GM23248 (cell line): ENCODE results near the gene ARHGAP44. TPM values are rescaled to one million over a fixed set of nuclear protein-coding genes. Genes with fewer than 3 reads are reported as not detected.

ENCODE experiments used
- DNase-seq: peaks from one replicate; pipeline ENCODE4 v3.0.0-alpha.2; 2015
- H2AFZ ChIP-seq: fragments of 200-600 bp; sonication (generic); 2 replicates; pipeline ENCODE4 v1.6.1; 2016; ENCODE audit warnings: antibody characterized with exemption
- H3F3A ChIP-seq: fragments of 200-600 bp; sonication (generic); 2 replicates; pipeline ENCODE4 v1.6.1; 2016; ENCODE audit warnings: mild to moderate bottlenecking, antibody characterized with exemption, mixed run types; ENCODE audit not compliant: insufficient read depth
- H3K27ac ChIP-seq: fragments of 200-600 bp; sonication (generic); 2 replicates; pipeline ENCODE4 v1.5.1; 2016; ENCODE audit warnings: mild to moderate bottlenecking
- H3K27me3 ChIP-seq: fragments of 200-600 bp; sonication (generic); replicated peaks from 2 replicates; pipeline ENCODE4 v1.6.1; 2016; ENCODE audit warnings: mild to moderate bottlenecking; ENCODE audit not compliant: insufficient read depth
- H3K36me3 ChIP-seq: fragments of 200-600 bp; sonication (generic); 2 replicates; pipeline ENCODE4 v1.6.1; 2016; ENCODE audit warnings: low read depth, mild to moderate bottlenecking
- H3K4me1 ChIP-seq: fragments of 200-600 bp; sonication (generic); 2 replicates; pipeline ENCODE4 v1.6.1; 2016; ENCODE audit warnings: mild to moderate bottlenecking; ENCODE audit not compliant: insufficient read depth
- H3K4me2 ChIP-seq: fragments of 200-600 bp; sonication (generic); one replicate; pipeline ENCODE4 v1.6.1; 2016; ENCODE audit warnings: mild to moderate bottlenecking; ENCODE audit not compliant: unreplicated experiment
- H3K4me3 ChIP-seq: fragments of 200-600 bp; sonication (generic); 2 replicates; pipeline ENCODE4 v1.5.1; 2016; ENCODE audit warnings: mild to moderate bottlenecking
- H3K79me2 ChIP-seq: fragments of 200-600 bp; sonication (generic); 2 replicates; pipeline ENCODE4 v1.6.1; 2016; ENCODE audit warnings: mild to moderate bottlenecking; ENCODE audit not compliant: insufficient read depth
- H3K9ac ChIP-seq: fragments of 200-600 bp; sonication (generic); 2 replicates; pipeline ENCODE4 v1.6.1; 2016; ENCODE audit warnings: mild to moderate bottlenecking
- H3K9me2 ChIP-seq: fragments of 200-600 bp; sonication (generic); 2 replicates; pipeline ENCODE4 v1.6.1; 2016; ENCODE audit warnings: mixed run types, mild to moderate bottlenecking, moderate library complexity; ENCODE audit not compliant: insufficient read depth
- H3K9me3 ChIP-seq: fragments of 200-600 bp; sonication (generic); one replicate; pipeline ENCODE4 v1.6.1; 2017; ENCODE audit warnings: low read depth
- H4K20me1 ChIP-seq: fragments of 200-600 bp; sonication (generic); 2 replicates; pipeline ENCODE4 v1.6.0; 2016; ENCODE audit not compliant: insufficient read depth
- EZH2 ChIP-seq: fragments of 200-600 bp; sonication (generic); IDR thresholded peaks from 2 replicates; pipeline ENCODE4 v1.6.1; 2018; ENCODE audit warnings: antibody characterized with exemption, mild to moderate bottlenecking; ENCODE audit not compliant: insufficient read depth, poor library complexity, severe bottlenecking
- EZH2phosphoT487 ChIP-seq: fragments of 200-600 bp; sonication (generic); IDR thresholded peaks from 2 replicates; pipeline ENCODE4 v1.6.1; 2018; ENCODE audit warnings: antibody characterized with exemption, moderate library complexity, mild to moderate bottlenecking, low read depth; ENCODE audit not compliant: insufficient read depth
- WGBS, 2 experiments: methylation state at CpG; one replicate each; pipeline ENCODE4 v1.1.6; 2015 to 2017; ENCODE audit warnings: low lambda C conversion rate in 2 of 2, low coverage in 1 of 2; ENCODE audit errors: missing lambda C conversion rate in 2 of 2; 5-methylcytosine and 5-hydroxymethylcytosine counted together
- in situ Hi-C: fragments of 300-500 bp; cut with MboI; formaldehyde crosslinking; loops from 2 replicates; pipeline ENCODE4 v1.15.0; 2020
- polyA plus RNA-seq: library from polyadenylated mRNA; unstranded; fragments of >200 nt; fragmentation: Nextera tagmentation; extraction: Ambion mirVana; gene quantifications from 2 replicates; pipeline ENCODE4 v1.2.1, GENCODE V29; 2016
- total RNA-seq: library from RNA; depleted of rRNA; stranded (reverse); fragments of >200 nt; shearing (Covaris generic); gene quantifications from 2 replicates; pipeline ENCODE4 v1.2.3, GENCODE V29; 2014

ARHGAP44 gene
- total and polyA plus RNA-seq, 2 experiments from 2014 or later: 0.11 to 0.33 TPM

- Histone ChIP-seq H3K4me1 (no peaks in the 10 kb centered on the region), H3K4me3 (no peak overlapping the region), H3K27me3 (no peaks in the 10 kb centered on the region), H3K9me2 (no peaks in the 10 kb centered on the region), H2AFZ (no peak overlapping the region), H3K9ac (no peak overlapping the region), H4K20me1 (no peaks in the 10 kb centered on the region), H3K4me2 (no peak overlapping the region), H3K9me3 (no peaks in the 10 kb centered on the region), H3K36me3 (peaks cover 26% of the 10 kb centered on the region; the same call in 1 of the 2 replicates), H3K27ac (no peak overlapping the region), H3F3A (no peaks in the 10 kb centered on the region), H3K79me2 (no peaks in the 10 kb centered on the region)
- 94 to 96% methylated on average over 14 of the region's 14 CpGs for WGBS, 2 experiments
- TF ChIP-seq EZH2: no peak
- TF ChIP-seq EZH2phosphoT487: no peak
- no peak for DNase-seq
- in situ Hi-C loops: loop anchor here (25.0 kb wide), 1 partner anchor 730 kb away; no protein-coding TSS in a partner anchor
Observed at GRCh38 chr17:12992676-12993075, 203.4 kb downstream of the ARHGAP44 start.

GRCh38 chr17:12993631-12994030 lies 204.3 kb downstream of the ARHGAP44 start:
- H3K4me3 ChIP-seq: no peak overlapping the region
- in situ Hi-C loops: loop anchor here (25.0 kb wide), 1 partner anchor 731 kb away; no protein-coding TSS in a partner anchor
- H3K27me3 ChIP-seq: no peaks in the 10 kb centered on the region
- DNase-seq: no peak
- no peak overlapping the region for H3K27ac ChIP-seq
- H3K36me3 ChIP-seq: peaks cover 30% of the 10 kb centered on the region; the same call in 1 of the 2 replicates
- no peak overlapping the region for H2AFZ ChIP-seq
- H4K20me1 ChIP-seq: no peaks in the 10 kb centered on the region
- H3K9me2 ChIP-seq: no peaks in the 10 kb centered on the region
- no peaks in the 10 kb centered on the region for H3K79me2 ChIP-seq
- no peaks in the 10 kb centered on the region for H3K9me3 ChIP-seq
- H3K4me2 ChIP-seq: no peak overlapping the region
- 89 to 92% methylated on average over 14 of the region's 14 CpGs for WGBS, 2 experiments
- H3F3A ChIP-seq: no peaks in the 10 kb centered on the region
- no peak overlapping the region for H3K9ac ChIP-seq
- TF ChIP-seq EZH2: no peak
- TF ChIP-seq EZH2phosphoT487: no peak
- no peaks in the 10 kb centered on the region for H3K4me1 ChIP-seq

- DNase-seq: no peak
- peaks cover 37% of the 10 kb centered on the region; the same call in 1 of the 2 replicates for H3K36me3 ChIP-seq
- no peaks in the 10 kb centered on the region for H3K27me3 ChIP-seq
- no peak overlapping the region for H3K4me3 ChIP-seq
- no peaks in the 10 kb centered on the region for H3K9me3 ChIP-seq
- no peak overlapping the region for H3K9ac ChIP-seq
- H3K27ac ChIP-seq: no peak overlapping the region
- TF ChIP-seq EZH2 (no peak), EZH2phosphoT487 (no peak)
- 93 to 95% methylated on average over 19 of the region's 19 CpGs for WGBS, 2 experiments
- no peaks in the 10 kb centered on the region for H3K4me1 ChIP-seq
- H3F3A ChIP-seq: no peaks in the 10 kb centered on the region
- H4K20me1 ChIP-seq: no peaks in the 10 kb centered on the region
- H3K9me2 ChIP-seq: no peaks in the 10 kb centered on the region
- H3K4me2 ChIP-seq: no peak overlapping the region
- H3K79me2 ChIP-seq: no peaks in the 10 kb centered on the region
- in situ Hi-C loops: loop anchor here (25.0 kb wide), 1 partner anchor 732 kb away; no protein-coding TSS in a partner anchor
- H2AFZ ChIP-seq: no peak overlapping the region
Observed at GRCh38 chr17:12994341-12995074, 205.2 kb downstream of the ARHGAP44 start.

GRCh38 chr17:12995106-12995895 lies 206.0 kb downstream of the ARHGAP44 start:
- Histone ChIP-seq H3K4me2 (no peak overlapping the region), H3K9me2 (no peaks in the 10 kb centered on the region), H3K36me3 (peaks cover 42% of the 10 kb centered on the region; the same call in 1 of the 2 replicates), H3K27ac (no peak overlapping the region), H4K20me1 (no peaks in the 10 kb centered on the region), H2AFZ (no peak overlapping the region), H3K27me3 (no peaks in the 10 kb centered on the region), H3F3A (no peaks in the 10 kb centered on the region), H3K4me3 (no peak overlapping the region), H3K4me1 (no peaks in the 10 kb centered on the region), H3K79me2 (no peaks in the 10 kb centered on the region), H3K9me3 (no peaks in the 10 kb centered on the region), H3K9ac (no peak overlapping the region)
- TF ChIP-seq EZH2phosphoT487 (no peak), EZH2 (no peak)
- no peak for DNase-seq
- 94 to 96% methylated on average over 11 of the region's 11 CpGs for WGBS, 2 experiments
- in situ Hi-C loops: loop anchor here (25.0 kb wide), 1 partner anchor 733 kb away; no protein-coding TSS in a partner anchor
